HG03025 (cell line): Measurements from ENCODE around the gene IQCK.

Source experiments
- ATAC-seq: cut with Tn5 transposase; IDR thresholded peaks from one replicate; pipeline ENCODE4 v1.9.1; 2021; ENCODE audit warnings: mild to moderate bottlenecking, moderate library complexity; ENCODE audit not compliant: unreplicated experiment, low FRiP score

The IQCK gene

DNA sequence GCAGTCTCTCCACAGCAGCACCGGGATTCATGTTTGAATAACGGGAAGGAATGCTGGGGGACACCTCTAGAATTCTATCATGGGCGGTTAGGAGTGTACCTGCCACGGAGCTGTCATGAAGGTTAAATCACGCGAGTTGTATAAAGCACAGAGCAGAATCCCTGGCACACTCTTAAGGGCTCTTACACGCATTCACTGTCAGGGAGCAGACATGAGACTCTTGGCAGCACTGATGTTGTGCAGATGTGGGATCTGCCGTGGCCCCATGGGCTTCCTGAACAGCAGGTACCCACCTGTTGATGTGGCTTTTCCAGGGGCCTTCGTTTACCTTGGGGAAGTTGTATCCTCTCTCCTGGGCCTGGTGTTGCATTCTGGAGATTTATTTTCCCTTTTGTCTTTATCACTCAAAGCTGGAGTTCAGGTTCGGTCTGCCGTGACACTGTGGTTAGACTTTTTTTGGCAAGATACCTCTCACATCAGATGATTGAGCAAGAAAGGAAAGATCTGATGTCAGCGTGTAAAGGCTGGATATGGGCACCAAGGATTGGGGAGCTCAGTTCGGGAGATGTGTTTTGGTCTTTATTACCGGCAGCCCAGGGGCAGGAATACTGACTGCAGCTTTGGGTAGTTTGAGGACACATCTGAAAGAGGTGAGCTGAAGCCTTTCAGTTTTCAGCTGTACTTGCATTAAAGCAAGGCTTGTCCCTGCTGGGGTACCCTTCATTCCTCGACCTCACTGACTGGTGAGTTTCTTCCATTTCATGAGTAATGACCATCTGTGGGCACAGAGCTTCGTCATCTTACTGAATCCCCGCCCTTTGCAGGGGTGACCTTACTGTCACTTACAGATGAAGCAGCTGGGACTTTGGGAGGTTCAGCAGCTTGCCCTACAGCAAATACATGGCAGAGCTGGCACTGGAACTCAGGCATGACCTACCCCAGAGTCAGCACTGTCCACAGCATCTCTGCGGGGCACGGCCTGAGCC, 19.3 kb upstream of the IQCK start:
- ATAC-seq = no peak

- ATAC-seq = no peak
Measured at GRCh38 chr16:19699472-19699871, 18.6 kb upstream of the IQCK start.

GRCh38 chr16:19700319-19700781, 17.7 kb upstream of the IQCK start:
- ATAC-seq = no peak

GRCh38 chr16:19701091-19701490, 17.0 kb upstream of the IQCK start:
- ATAC-seq = no peak

- no peak for ATAC-seq
Measured at GRCh38 chr16:19703172-19703889, 14.7 kb upstream of the IQCK start.

DNA sequence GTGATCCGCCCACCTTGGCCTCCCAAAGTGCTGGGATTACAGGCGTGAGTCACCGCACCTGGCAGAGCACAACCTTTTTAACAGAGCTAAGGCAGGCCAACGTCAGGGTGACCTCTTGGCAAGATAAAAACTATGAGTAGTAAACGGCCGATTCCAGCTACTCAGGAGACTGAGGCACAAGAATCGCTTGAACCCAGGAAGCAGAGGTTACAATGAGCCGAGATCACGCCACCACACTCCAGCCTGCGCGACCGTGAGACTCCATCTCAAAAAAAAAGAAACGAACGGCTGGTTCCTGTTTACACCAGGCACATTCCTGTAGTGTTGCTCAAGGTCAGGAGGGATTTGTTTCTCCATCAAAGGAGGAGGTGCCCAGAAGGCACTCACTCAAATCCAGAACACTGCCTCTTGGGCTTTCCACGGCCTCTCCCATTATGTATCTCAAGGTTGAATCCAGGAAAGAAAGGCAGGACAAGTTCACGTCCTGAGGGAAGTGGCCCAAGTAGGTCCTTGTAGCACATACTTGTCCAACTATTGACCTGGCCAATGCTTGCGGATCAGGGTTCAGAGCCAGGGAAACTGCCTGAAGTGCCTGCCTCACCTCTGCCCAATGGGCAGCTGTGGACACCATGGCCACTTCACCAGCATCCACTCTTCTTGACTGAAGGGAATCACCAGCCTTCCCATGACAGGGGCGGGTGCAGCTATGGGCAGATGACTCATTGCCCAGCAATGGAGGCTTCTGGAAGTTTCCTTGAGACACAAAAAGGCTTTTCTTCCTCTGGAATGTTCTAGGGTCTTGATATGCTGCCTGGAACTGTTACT, 13.5 kb upstream of the IQCK start:
- no peak for ATAC-seq

DNA sequence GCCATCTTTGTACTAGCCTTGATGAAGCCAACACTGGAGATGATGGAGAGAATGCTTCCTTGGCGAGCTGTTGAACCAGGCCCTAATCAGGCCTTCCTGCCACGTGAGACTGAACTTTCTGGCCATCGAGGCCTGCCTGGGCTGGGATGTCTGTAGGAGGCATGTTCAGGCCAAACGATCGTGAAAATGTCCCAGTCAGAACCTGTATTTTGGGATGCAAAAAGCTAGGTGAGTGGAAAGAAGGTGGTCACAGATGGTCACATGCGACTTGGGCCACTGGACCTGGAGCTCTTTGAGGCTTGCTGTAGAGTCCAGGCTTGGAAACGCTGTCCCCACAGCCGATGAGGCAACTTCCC, 12.9 kb upstream of the IQCK start:
- no peak for ATAC-seq

DNA sequence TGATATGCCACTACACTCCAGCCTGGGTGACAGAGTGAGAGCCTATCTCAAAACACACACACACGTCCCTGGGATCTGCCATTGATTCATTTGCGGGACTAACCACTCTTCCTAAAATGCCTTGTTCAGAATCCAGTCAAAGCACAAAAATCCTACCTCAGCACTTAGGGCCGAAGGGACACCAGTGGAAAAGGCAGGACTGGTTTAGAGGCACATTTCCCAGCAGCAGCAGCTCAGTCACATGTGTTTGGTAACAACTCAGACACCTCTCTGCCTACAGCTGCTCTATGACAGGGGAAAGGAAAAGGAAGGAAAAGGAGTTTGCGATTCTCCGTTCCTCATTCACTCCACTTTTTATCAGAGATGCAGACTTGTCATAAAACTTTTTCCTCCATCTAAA, 12.2 kb upstream of the IQCK start:
- ATAC-seq = no peak

GRCh38 chr16:19706846-19707245, 11.2 kb upstream of the IQCK start:
- no peak for ATAC-seq

- ATAC-seq = no peak
Measured at GRCh38 chr16:19707569-19708295, 10.3 kb upstream of the IQCK start.

DNA sequence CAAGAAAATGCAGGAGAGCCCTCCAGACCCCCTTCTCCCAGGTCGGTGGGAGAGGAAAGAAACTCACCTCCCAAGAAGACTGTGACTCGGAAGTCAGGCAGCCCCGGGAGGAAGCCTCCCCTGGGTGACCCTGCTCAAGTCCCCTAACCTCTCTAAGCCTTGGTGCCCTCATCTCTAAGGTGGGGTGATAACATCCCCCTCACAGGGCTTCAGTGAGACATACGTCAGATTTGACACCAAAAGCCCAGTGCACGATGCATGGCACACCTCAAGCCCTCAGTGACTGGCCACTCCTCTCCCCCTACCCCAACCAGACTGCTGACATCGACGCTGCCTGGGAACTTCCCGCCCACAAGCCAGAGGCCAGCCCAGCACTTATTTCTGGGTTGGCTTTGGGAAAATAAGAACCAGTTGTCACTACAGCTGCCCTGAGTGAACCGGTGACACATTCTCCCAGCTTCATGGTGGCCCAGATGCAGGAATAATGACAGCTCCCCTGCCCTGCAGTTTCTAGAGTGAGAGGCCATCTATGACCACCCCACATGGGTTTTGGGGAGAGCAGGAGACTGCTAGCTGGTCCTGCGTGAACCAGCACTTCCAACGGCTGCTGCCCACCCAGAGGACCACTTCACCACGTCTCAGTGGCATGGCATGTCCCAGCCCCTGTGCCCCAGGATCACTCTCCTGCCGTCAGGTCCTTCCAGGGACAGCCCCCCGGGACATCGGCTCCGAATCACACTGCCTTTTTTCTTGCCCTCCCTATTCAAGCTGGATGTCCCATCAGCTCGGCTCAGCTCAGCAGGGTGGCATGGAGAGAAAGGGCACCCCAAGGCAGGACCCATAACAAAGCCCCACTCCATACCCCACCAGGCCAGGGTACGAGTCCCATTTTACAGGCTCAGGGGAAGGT, 9.5 kb upstream of the IQCK start:
- ATAC-seq = no peak

GRCh38 chr16:19709381-19710136, 8.5 kb upstream of the IQCK start:
- no peak for ATAC-seq

DNA sequence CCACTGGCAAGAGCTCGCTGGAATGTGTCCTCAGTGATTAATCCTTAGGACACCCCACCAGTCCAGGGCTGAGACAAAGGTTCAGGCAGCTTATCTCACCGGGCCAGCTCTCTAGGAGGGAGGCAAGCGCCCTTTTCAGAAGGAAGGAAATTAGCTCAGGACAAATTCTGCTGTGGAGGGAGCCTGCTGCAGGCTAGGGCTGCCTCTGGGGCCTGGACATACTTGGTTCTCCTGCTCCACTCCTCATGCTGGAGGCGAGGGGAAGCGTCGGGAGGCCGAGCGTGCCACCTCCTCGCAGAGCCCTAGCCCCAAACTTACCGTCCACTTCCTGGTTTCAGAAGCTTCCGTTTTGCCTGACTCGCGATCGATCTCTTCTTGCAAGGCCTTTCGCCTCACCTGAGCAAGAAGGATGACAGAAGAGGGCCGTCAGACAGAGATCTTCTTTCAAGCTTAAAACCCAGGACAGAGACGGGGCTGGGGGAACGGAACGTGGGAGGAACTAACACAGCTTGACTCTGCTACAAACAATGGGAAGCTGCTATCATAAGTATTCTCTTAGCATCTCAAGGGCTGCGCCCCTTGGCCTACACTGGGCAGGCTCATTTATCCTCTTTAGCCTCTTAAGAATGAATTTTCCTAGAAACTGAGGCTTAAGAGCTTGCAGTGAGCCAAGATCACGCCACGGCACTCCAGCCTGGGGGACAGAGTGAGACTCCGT, 7.7 kb upstream of the IQCK start:
- no peak for ATAC-seq

- ATAC-seq = no peak
Measured at GRCh38 chr16:19710991-19711545, 7.0 kb upstream of the IQCK start.

GRCh38 chr16:19711643-19712042, 6.4 kb upstream of the IQCK start:
- ATAC-seq = no peak

DNA sequence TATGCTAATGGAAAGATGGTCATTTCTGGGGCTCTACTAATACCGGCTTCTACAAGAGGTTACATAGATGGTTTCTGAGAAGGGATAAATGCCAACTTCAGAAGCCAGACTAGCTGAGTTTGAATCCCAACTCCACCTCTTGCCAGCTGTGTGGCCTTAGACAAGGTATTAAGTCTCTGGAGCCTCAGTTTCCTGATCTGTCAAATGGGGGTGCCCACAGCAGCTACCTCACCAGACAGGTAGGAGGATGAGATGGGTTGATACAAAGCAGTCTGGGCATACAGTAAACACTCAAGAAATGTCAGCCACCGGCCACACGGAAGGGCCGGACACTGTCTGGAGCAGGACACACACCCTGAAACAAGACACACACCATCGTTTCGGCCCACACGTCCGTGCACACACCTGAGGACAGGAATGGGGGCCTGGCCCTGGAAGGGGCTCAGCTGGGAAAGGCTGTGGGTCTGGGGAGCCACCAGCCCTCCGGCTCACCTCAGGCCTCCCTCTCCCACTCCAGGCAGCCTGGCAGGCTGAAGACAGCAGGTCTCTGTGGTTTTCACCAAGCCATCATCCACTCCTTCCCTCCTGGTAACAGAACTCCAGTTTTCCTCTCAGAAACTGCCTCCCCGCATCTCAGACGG, 5.5 kb upstream of the IQCK start:
- ATAC-seq = no peak

DNA sequence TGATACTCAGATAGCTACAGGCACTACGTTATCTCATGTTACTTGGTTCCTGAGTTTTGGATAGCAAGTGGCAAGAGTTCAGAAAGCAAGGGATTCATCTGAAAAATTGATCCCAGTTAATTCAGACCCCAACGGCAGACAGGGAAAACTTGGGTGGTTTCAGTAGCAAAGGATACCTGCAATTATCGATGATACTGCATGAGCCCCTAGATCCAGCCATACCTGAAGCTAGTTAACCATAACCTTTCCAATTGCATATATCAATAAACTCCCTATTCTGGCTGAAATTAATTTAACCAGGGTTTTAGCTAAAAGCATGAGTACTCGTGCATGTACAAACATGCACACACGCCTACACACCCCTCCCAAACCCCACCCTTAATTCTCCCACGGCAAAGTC, 4.4 kb upstream of the IQCK start:
- no peak for ATAC-seq
